GM19099 (cell line): ENCODE data around the gene TMEM11.

Experiments
- POLR2A ChIP-seq: IDR thresholded peaks from 3 replicates; pipeline ENCODE4 v1.6.1; 2011; ENCODE audit warnings: low read depth; ENCODE audit not compliant: insufficient read length; ENCODE audit errors: extremely low read depth

TMEM11 gene

DNA sequence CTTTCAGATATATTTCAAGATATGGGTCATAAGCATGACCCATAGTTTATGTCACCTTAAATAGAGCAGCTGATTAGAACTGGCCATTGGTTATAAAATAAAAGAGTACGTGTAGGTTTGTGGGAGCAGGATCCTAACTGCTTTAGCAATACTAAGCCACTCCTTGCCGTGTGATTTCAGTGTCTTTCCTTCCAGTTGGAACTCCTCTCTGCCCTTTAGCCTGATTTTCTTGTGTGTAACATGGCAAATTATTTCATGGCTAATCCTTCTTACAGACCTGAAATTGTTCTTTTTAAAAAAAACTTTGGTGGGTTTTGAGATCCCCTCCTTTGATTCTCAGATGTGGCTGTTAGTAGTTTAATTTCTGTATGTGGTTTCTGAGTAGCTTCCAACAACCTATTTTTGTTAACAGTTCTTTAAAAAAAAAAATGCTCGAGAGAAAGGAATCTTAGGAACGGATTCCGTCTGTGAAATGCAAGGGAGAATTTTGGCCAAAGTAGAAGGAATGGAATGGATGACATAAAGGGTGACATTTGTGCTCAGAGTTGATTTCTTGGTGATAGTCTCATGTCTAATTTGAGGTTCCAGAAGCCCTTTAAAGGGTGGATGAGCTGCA is 47.3 kb downstream of the TMEM11 start:
- TF ChIP-seq POLR2A: no peak

- TF ChIP-seq POLR2A: no peak
These were observed 47.9 kb downstream of the TMEM11 start for GRCh38 chr17:21165922-21166594.

DNA sequence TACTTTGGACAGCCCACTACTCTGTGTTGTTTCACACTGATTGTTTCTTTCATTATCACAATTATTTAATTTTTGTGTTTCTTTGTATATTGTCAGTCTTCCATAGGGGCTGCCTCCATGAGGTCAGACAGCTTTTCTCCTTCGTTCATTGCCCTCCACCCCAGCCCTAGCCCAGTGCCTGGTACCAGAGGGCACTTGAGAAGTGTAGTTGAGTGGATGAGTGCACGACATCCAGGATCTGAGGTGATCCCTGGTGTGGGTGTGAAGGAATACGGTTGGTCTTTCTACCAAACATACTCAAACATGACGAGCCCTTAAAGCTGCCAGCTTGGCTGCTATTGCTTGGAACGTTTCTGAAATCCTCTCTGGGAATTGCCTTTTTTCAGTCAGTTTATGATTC is 49.3 kb downstream of the TMEM11 start:
- no peak for TF ChIP-seq POLR2A

DNA sequence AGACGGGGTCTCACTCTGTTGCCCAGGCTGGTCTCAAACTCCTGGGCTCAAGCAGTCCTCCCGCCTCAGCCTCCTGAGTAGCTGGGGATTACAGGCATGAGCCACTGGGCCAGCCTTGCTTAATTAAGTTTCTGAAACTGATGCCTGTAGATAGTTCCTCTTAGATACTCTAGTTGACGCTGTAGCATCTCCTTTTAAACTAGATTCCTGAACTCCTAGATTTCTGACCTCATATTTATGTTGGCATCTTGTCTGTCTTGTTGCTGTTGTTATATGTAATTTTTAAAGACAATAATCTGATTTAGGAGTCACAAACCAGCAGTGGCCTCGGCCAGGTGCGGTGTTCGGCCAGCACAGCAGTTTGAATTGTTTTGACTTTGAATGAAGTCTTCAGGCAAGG is 49.7 kb downstream of the TMEM11 start:
- TF ChIP-seq POLR2A: no peak

- TF ChIP-seq POLR2A: no peak
These were observed 50.9 kb downstream of the TMEM11 start for GRCh38 chr17:21163101-21163500.

DNA sequence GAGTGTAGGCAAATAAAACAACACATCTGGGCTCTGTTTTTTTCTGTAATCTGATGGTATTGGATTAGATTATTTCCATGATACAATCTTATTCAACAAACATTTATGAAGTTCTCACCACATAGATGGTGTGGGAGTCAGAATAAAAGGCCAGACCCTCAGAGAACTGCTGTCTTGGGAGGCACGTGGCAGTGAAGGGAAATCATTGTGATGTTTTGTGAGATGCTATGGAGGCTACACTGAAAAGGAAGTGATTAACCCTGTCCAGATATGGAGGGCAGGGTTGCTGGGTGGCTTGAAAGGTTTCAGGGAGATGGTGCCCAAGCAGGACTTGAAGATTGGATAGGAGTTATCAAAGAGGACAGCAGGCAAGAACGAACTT is 51.6 kb downstream of the TMEM11 start:
- no peak for TF ChIP-seq POLR2A

DNA sequence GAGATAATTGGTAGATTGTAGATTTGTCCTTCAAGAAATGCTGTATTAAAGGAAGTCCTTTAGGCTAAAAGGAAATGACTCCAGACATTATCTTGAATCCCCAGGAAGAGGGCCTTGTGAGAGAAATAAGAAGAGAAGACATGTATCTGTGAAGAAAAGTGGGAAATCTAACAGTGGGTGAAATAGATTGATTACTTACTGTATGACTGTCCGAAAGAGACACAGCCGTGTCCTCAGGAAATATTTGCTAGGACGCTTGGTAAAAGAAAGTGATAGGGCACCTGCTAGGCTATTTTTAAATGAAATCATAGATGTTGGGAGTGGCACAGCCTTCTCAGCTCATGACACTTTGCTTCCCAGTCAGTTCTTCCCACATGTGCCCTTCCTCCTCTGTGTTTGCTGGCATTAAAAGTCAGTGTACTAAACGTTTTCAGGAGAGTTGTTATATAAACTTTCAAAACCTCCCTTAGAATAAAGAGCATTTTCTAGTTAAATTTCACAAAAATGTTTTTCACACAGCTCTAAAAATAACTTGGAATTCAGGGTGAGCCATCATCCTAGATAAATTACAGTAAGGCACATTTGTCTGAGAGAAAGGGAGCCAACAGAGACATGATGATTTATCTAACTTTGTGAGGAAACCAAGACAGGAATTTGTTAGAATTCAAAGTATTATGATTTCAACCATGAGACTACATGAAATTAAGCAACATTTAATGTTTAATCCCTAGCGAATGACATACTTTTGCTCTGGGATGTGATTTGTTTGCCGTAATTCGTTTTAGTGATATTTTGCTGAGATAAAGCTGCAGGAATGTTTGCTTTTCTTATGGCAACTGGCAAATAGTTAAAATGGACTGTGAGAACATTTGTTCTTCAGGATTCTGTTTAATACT is 52.2 kb downstream of the TMEM11 start:
- TF ChIP-seq POLR2A: no peak

DNA sequence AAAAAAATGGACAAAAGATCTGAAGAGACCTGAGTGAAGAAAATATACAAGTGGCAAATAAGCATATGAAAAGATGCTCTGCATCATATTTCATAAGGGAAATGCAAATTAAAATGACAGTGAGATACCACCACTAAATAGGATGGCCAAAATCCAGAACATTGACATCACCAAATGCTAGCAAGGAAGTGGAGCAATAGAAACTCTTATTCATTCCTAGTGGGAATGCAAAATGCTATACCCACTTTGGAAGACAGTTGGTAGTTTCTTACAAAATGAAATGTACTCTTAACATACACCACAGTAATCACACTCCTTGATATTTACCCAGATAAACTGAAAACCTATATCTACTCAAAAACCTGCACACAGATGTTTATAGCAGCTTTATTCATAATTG is 53.6 kb downstream of the TMEM11 start:
- no peak for TF ChIP-seq POLR2A

- no peak for TF ChIP-seq POLR2A
These were observed 56.2 kb downstream of the TMEM11 start for GRCh38 chr17:21157586-21158370.

DNA sequence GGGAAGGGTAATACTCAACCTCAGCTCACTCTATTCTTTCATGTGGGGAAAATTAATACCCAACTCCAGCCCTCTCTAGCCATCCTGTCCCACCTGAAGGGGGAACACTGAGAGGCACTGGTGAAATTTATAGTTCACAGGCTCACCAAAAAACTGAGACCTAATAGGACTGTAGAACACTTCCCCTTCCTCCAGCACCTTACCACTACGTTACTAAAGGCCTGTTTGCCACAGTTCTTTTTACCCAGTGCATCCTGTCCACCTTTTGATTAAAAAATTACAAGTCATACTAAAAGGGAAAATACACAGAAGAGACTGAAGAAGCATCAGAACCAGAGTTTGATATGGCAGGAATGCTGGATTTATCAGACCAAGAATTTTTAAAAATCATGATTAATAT is 61.2 kb downstream of the TMEM11 start:
- no peak for TF ChIP-seq POLR2A

DNA sequence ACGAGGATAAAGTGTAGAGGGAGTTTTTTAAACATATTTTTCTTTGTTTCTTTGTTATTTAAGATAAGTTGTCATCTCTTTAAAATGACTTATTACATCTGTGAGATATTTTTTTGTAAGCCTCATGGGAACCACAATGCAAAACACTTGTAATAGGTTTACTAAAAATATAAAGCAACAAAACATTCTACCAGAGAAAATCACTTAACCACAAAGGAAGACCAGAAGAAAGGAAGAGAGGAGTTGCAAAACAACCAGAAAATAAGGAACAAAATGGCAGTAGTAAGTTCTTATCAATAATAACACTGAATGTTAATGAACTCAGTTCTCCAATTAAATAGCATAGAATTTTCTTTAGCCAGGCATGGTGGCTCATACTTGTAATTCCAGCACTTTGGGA is 64.3 kb downstream of the TMEM11 start:
- TF ChIP-seq POLR2A: no peak
